SU-DHL-6 (cell line): ENCODE measurements around the gene IL10.

Experiments used
- H2AFZ ChIP-seq: fragments of 200-600 bp; sonication (generic); 2 replicates; pipeline ENCODE4 v1.6.1; 2014; ENCODE audit warnings: low read depth, mild to moderate bottlenecking, moderate library complexity, mixed read lengths, antibody characterized with exemption, low read length; ENCODE audit not compliant: severe bottlenecking
- H3F3A ChIP-seq: fragments of 200-600 bp; shearing (Covaris generic); 2 replicates; pipeline ENCODE4 v1.6.0; 2016; ENCODE audit warnings: antibody characterized with exemption, mild to moderate bottlenecking; ENCODE audit not compliant: insufficient read depth
- H3K27ac ChIP-seq: fragments of 200-600 bp; sonication (generic); 2 replicates; pipeline ENCODE4 v1.5.1; 2016; ENCODE audit warnings: low read depth, mild to moderate bottlenecking, low read length, moderate library complexity, mixed read lengths
- H3K27me3 ChIP-seq: fragments of 200-600 bp; sonication (generic), shearing (Covaris generic); 2 replicates; pipeline ENCODE4 v1.6.0; 2014; ENCODE audit warnings: mild to moderate bottlenecking, low read length
- H3K36me3 ChIP-seq: fragments of 200-600 bp; sonication (generic); 2 replicates; pipeline ENCODE4 v1.6.1; 2014; ENCODE audit warnings: mild to moderate bottlenecking, low read length, mixed read lengths
- H3K4me2 ChIP-seq: fragments of 300-600, 200-600 bp; shearing (Covaris generic), sonication (generic); 2 replicates; pipeline ENCODE4 v1.6.0; 2014; ENCODE audit warnings: low read length, low read depth, mild to moderate bottlenecking; ENCODE audit not compliant: poor library complexity, severe bottlenecking
- H3K4me3 ChIP-seq: fragments of 200-600 bp; sonication (generic); 2 replicates; pipeline ENCODE4 v1.5.1; 2014; ENCODE audit warnings: antibody characterized with exemption, low read length, mild to moderate bottlenecking, mixed read lengths; ENCODE audit not compliant: insufficient read depth, poor library complexity, severe bottlenecking
- H3K79me2 ChIP-seq: fragments of 200-600 bp; sonication (generic); 2 replicates; pipeline ENCODE4 v1.6.1; 2014; ENCODE audit warnings: mild to moderate bottlenecking, low read length, moderate library complexity; ENCODE audit not compliant: insufficient read depth
- H3K9ac ChIP-seq: fragments of 200-600 bp; sonication (generic); 2 replicates; pipeline ENCODE4 v1.7.0; 2014; ENCODE audit warnings: mild to moderate bottlenecking, low read length
- H3K9me2 ChIP-seq: fragments of 200-600 bp; sonication (generic); replicated peaks from 2 replicates; pipeline ENCODE4 v1.6.1; 2014; ENCODE audit warnings: low read length; ENCODE audit not compliant: insufficient read depth
- H3K9me3 ChIP-seq: fragments of 200-600 bp; sonication (generic); 2 replicates; pipeline ENCODE4 v1.6.1; 2014; ENCODE audit warnings: low read length, mixed read lengths; ENCODE audit not compliant: insufficient read depth
- H4K20me1 ChIP-seq: fragments of 200-600 bp; sonication (generic); 2 replicates; pipeline ENCODE4 v1.6.1; 2014; ENCODE audit warnings: low read depth, mild to moderate bottlenecking, antibody characterized with exemption, low read length, moderate library complexity, mixed read lengths
- EZH2phosphoT487 ChIP-seq: fragments of 200-600 bp; sonication (generic), shearing (Covaris generic); conservative IDR thresholded peaks from 2 replicates; pipeline ENCODE4 v1.6.1; 2018; ENCODE audit warnings: mild to moderate bottlenecking, antibody characterized with exemption, low read length, moderate library complexity, mixed read lengths
- TF ChIP-seq, protein P1 (sequence below): fragments of 200-600 bp; sonication (generic); IDR thresholded peaks from one replicate; pipeline ENCODE4 v1.5.1; 2017; ENCODE audit warnings: antibody characterized with exemption, mild to moderate bottlenecking, low read length, moderate library complexity; ENCODE audit not compliant: insufficient read depth, poor library complexity, severe bottlenecking

The IL10 gene

DNA sequence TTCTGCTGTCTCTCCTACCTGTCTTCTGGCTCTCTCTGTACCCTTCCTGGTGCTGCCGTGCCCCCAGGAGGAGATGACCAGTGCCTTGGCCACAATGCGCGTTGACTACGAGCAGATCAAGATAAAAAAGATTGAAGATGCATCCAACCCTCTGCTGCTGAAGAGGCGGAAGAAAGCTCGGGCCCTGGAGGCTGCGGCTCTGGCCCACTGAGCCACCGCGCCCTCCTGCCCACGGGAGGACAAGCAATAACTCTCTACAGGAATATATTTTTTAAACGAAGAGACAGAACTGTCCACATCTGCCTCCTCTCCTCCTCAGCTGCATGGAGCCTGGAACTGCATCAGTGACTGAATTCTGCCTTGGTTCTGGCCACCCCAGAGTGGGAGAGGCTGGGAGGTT lies 39.8 kb downstream of the IL10 start:
- no peaks in the 10 kb centered on the region for H3K36me3 ChIP-seq

DNA sequence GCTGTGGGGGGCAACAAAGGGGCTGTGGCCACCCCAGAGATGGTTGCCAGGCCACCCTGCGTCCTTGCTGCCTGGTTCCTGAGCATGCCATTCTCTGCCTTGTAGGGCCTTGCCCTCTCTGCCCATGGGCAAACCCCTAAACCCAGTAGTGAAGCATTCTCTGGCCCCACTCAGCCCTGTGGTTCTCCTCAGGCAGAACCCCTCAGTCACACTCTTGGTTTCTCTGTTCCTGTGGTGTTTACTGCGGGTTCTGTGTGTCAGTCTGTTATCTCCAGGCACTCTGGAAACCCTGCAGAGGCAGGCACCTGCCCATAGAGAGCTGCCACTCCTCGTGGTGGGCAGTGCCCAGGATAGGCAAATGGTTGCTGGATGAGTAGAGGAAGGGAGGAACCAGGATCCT lies 42.8 kb downstream of the IL10 start:
- Histone ChIP-seq H3K4me2 (no peak overlapping the region), H4K20me1 (no peaks in the 10 kb centered on the region), H3K9ac (no peak overlapping the region), H3F3A (no peaks in the 10 kb centered on the region), H3K27ac (no peak overlapping the region), H2AFZ (no peak overlapping the region), H3K79me2 (no peaks in the 10 kb centered on the region), H3K36me3 (no peaks in the 10 kb centered on the region), H3K9me3 (no peaks in the 10 kb centered on the region), H3K9me2 (no peaks in the 10 kb centered on the region), H3K4me3 (no peak overlapping the region), H3K27me3 (no peaks in the 10 kb centered on the region)
- TF ChIP-seq, protein P1, sequence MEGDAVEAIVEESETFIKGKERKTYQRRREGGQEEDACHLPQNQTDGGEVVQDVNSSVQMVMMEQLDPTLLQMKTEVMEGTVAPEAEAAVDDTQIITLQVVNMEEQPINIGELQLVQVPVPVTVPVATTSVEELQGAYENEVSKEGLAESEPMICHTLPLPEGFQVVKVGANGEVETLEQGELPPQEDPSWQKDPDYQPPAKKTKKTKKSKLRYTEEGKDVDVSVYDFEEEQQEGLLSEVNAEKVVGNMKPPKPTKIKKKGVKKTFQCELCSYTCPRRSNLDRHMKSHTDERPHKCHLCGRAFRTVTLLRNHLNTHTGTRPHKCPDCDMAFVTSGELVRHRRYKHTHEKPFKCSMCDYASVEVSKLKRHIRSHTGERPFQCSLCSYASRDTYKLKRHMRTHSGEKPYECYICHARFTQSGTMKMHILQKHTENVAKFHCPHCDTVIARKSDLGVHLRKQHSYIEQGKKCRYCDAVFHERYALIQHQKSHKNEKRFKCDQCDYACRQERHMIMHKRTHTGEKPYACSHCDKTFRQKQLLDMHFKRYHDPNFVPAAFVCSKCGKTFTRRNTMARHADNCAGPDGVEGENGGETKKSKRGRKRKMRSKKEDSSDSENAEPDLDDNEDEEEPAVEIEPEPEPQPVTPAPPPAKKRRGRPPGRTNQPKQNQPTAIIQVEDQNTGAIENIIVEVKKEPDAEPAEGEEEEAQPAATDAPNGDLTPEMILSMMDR, result no peak
- no peak for TF ChIP-seq EZH2phosphoT487

More for the DNA sequence above, 39.8 kb downstream of the IL10 start:
- Histone ChIP-seq H3K9me3 (no peaks in the 10 kb centered on the region), H3K9me2 (no peaks in the 10 kb centered on the region), H3K4me2 (no peak overlapping the region), H3K79me2 (no peaks in the 10 kb centered on the region), H3F3A (no peaks in the 10 kb centered on the region), H2AFZ (no peak overlapping the region), H3K4me3 (no peak overlapping the region), H3K27me3 (no peaks in the 10 kb centered on the region), H4K20me1 (no peaks in the 10 kb centered on the region), H3K9ac (no peak overlapping the region), H3K27ac (no peak overlapping the region)
- TF ChIP-seq, protein P1, result no peak
- TF ChIP-seq EZH2phosphoT487, result no peak

DNA sequence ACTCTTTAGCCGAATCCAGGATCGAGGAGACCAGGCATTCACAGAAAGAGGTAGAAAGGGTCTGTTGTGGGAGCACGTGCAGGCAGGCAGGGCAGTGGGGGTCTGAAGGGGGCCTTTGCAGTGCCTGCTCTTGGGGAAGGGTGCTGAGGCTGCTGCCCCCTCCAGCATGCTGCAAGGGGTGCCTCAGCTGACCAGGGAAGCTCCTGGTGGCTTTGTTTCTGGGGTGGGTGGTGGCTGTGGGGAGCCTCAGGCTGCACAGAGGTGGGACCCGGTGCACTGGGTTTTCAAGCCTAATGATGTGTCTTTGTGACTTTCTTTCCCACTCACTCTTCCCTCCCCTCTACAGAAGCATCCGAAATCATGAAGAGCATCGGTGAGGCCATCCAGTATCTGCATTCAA lies 43.2 kb downstream of the IL10 start:
- H3K4me3 ChIP-seq, result no peak overlapping the region
- H3K27ac ChIP-seq, result no peak overlapping the region
- H3K79me2 ChIP-seq, result no peaks in the 10 kb centered on the region
- H3K9ac ChIP-seq, result no peak overlapping the region
- H3K9me3 ChIP-seq, result no peaks in the 10 kb centered on the region
- no peak overlapping the region for H3K4me2 ChIP-seq
- no peaks in the 10 kb centered on the region for H3F3A ChIP-seq
- H3K9me2 ChIP-seq, result no peaks in the 10 kb centered on the region
- no peaks in the 10 kb centered on the region for H4K20me1 ChIP-seq
- H3K27me3 ChIP-seq, result no peaks in the 10 kb centered on the region
- H3K36me3 ChIP-seq, result no peaks in the 10 kb centered on the region
- no peak for TF ChIP-seq EZH2phosphoT487
- TF ChIP-seq, protein P1, result no peak
- no peak overlapping the region for H2AFZ ChIP-seq

DNA sequence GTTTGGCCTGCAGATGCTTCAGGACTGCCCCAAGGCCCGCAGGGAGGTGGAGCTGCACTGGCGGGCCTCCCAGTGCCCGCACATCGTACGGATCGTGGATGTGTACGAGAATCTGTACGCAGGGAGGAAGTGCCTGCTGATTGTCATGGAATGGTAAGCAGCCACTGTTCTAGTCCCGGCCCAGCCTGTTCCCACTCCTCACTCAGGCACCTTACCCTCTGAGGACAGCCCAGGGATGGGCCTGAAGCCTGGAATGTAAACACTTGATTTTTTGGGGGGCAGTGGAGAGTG lies 43.7 kb downstream of the IL10 start:
- Histone ChIP-seq H3K27ac (no peak overlapping the region), H3K36me3 (no peaks in the 10 kb centered on the region), H3K9me2 (no peaks in the 10 kb centered on the region), H3K27me3 (no peaks in the 10 kb centered on the region), H3K9me3 (no peaks in the 10 kb centered on the region), H2AFZ (no peak overlapping the region), H3K9ac (no peak overlapping the region), H3K79me2 (no peaks in the 10 kb centered on the region), H3F3A (no peaks in the 10 kb centered on the region), H3K4me3 (no peak overlapping the region), H3K4me2 (no peak overlapping the region), H4K20me1 (no peaks in the 10 kb centered on the region)
- TF ChIP-seq, protein P1, result no peak
- no peak for TF ChIP-seq EZH2phosphoT487
